ENCODE data around the gene UBALD2. TPM values are rescaled to one million over a fixed set of nuclear protein-coding genes. Genes with fewer than 3 reads are reported as not detected.
A peak's percentile ranks its signal among the peaks of the same experiment; 100 is the strongest.

UBALD2 gene
- 16.7 and 27.0 TPM in 2 replicates for polyA plus RNA-seq (2012; rRNA removed)
- 10.3 and 14.0 TPM in 2 replicates for polyA plus RNA-seq (2012; cell fraction: cytosol; rRNA removed)
- 14.0 and 19.5 TPM in 2 replicates for polyA plus RNA-seq (2012; cell fraction: nucleus; rRNA removed)

- DNase-seq = peak; percentile 100
- H3K4me3 ChIP-seq (ENCODE audit: low read depth in 2 of 2, low read length in 1 of 2) = peak within 1 kb of the TSS; percentile 75 to 87
- peak within 1 kb of the TSS; percentile 96 for H2AFZ ChIP-seq (ENCODE audit: low read depth)
- peak within 1 kb of the TSS; percentile 85 for H3K9ac ChIP-seq
- no peaks in the 10 kb centered on the region for H3K9me2 ChIP-seq
- H4K20me1 ChIP-seq (ENCODE audit: insufficient read depth) = peaks cover 9% of the 10 kb centered on the region; the same call in 1 of the 2 replicates
- peak within 1 kb of the TSS; percentile 90 for H3K4me2 ChIP-seq
- under 1% methylated on average over 13 of the region's 94 CpGs for WGBS (ENCODE audit: low lambda C conversion rate)
- H3K9me3 ChIP-seq = no peaks in the 10 kb centered on the region
- peaks cover 19 to 22% of the 10 kb centered on the region in 2 experiments; a peak in 3 of 4 replicates for H3K4me1 ChIP-seq (ENCODE audit: control insufficient read depth in 1 of 2, insufficient read depth in 2 of 2, low read depth in 1 of 2, low read length in 1 of 2)
- H3K27ac ChIP-seq (ENCODE audit: low read depth in 2 of 2, low read length in 1 of 2) = peak within 1 kb of the TSS; percentile 77 to 95
- peaks cover 23% of the 10 kb centered on the region for H3F3A ChIP-seq (replicated peaks; ENCODE audit: insufficient read depth)
- ChIA-PET POLR2A (interaction anchor here (0.6 to 0.7 kb wide), 2 partner anchors 15 to 170 kb away, joined by 3 read pairs; no protein-coding TSS in a partner anchor), CTCF (interaction anchor here (1.1 to 8.1 kb wide), 10 partner anchors 10 to 409 kb away, joined by 3 to 86 read pairs (median 6); partner anchors contain the start of gene WBP2)
- H3K27me3 ChIP-seq (ENCODE audit: insufficient read depth) = no peaks in the 10 kb centered on the region
- H3K36me3 ChIP-seq (replicated peaks in 1 of 2; ENCODE audit: control insufficient read depth in 1 of 2, insufficient read depth in 2 of 2, low read length in 1 of 2) = peaks cover 8 to 12% of the 10 kb centered on the region in 2 experiments
- H3K79me2 ChIP-seq (ENCODE audit: insufficient read depth) = peaks cover 45% of the 10 kb centered on the region
- TF ChIP-seq ZBTB33 (IDR thresholded peaks at IDR 0.05; ENCODE audit: borderline replicate concordance, low read depth) (peak; percentile 38; the same call in 1 of the 2 replicates), NFIC (IDR thresholded peaks at IDR 0.05; ENCODE audit: borderline replicate concordance) (peak; percentile 29; the same call in 1 of the 2 replicates), FOSL2 (IDR thresholded peaks at IDR 0.05; ENCODE audit: borderline replicate concordance, low read depth) (peak; percentile 81), RXRA (IDR thresholded peaks at IDR 0.05; ENCODE audit: borderline replicate concordance, low read depth) (no peak; the same call in 1 of the 2 replicates), JUND (IDR thresholded peaks at IDR 0.05) (peak; percentile 83), IRF3 (IDR thresholded peaks at IDR 0.05; ENCODE audit: low read depth, low read length) (peak; percentile 95), SIN3A (IDR thresholded peaks at IDR 0.05; ENCODE audit: borderline replicate concordance, low read depth, low read length) (peak; percentile 58; the same call in 1 of the 2 replicates), CTCF (IDR thresholded peaks at IDR 0.05) (no peak), TCF12 (IDR thresholded peaks at IDR 0.05) (peak; percentile 90), GATA2 (CRISPR knock-in tag; IDR thresholded peaks at IDR 0.05) (no peak), FOXM1 (IDR thresholded peaks at IDR 0.05; ENCODE audit: low read depth) (peak; percentile 99), RAD21 (IDR thresholded peaks at IDR 0.05; ENCODE audit: low read length) (no peak), RFX5 (IDR thresholded peaks at IDR 0.05; ENCODE audit: low read length) (peak; percentile 79), GABPA (IDR thresholded peaks at IDR 0.05; ENCODE audit: low read depth) (no peak), REST (IDR thresholded peaks at IDR 0.05; ENCODE audit: low read depth, low read length) (no peak), NRF1 (IDR thresholded peaks at IDR 0.05; ENCODE audit: low read depth, low read length) (peak; percentile 25; the same call in 1 of the 2 replicates), EZH2phosphoT487 (IDR thresholded peaks at IDR 0.05; ENCODE audit: borderline replicate concordance, low read depth) (no peak), MXI1 (IDR thresholded peaks at IDR 0.05; ENCODE audit: low read depth, low read length) (peak; percentile 92), MAX (IDR thresholded peaks at IDR 0.05; ENCODE audit: low read depth) (peak; percentile 92), EP300 (IDR thresholded peaks at IDR 0.05; ENCODE audit: borderline replicate concordance in 1 of 2, low read depth in 1 of 2, low read length in 1 of 2) (peak; percentile 35 to 64; a peak in 1 of 4 replicates), USF1 (IDR thresholded peaks at IDR 0.05; ENCODE audit: borderline replicate concordance, low read depth) (no peak)
These were observed at the start of gene UBALD2 for GRCh38 chr17:76264755-76265623. Gene UBALD2 (plus strand): TSS chr17:76265348. CDS start chr17:76265506, 158 bp downstream.
